Measurements from ENCODE around the gene SH3D21. TPM values are rescaled to one million over a fixed set of nuclear protein-coding genes. Genes with fewer than 3 reads are reported as not detected.

Gene SH3D21
- 2.2 and 4.7 TPM in 2 replicates for total RNA-seq

GRCh38 chr1:36306210-36306901, at the start of gene SH3D21:
Gene SH3D21, plus strand, starts transcription at chr1:36306368. Its CDS starts 53 bp downstream, at chr1:36306421.

GRCh38 chr1:36323636-36324352, 17.6 kb downstream of the SH3D21 start, which contains the start of gene EVA1B:
Gene EVA1B, minus strand, starts transcription at chr1:36323645. Its CDS starts 608 bp downstream, at chr1:36323037.

Other genes with a start within 250 kb of the SH3D21 start
- gene TEKT2, start 222.3 kb upstream of the SH3D21 start, total RNA-seq = not detected in 2 replicates
- gene ADPRS, start 217.5 kb upstream of the SH3D21 start, total RNA-seq = 40.2 and 46.6 TPM in 2 replicates
- 5.0 and 6.7 TPM in 2 replicates for gene COL8A2, start 181.1 kb upstream of the SH3D21 start, total RNA-seq
- 93.6 and 96.5 TPM in 2 replicates for gene TRAPPC3, start 156.9 kb upstream of the SH3D21 start, total RNA-seq
- 124 and 259 TPM in 2 replicates for gene MAP7D1, start 150.2 kb upstream of the SH3D21 start, total RNA-seq
- 74.8 and 130 TPM in 2 replicates for gene THRAP3, start 81.9 kb upstream of the SH3D21 start, total RNA-seq
- gene EVA1B, start 17.3 kb downstream of the SH3D21 start, total RNA-seq = 175 and 366 TPM in 2 replicates
- 17.7 and 23.5 TPM in 2 replicates for gene STK40, start 79.6 kb downstream of the SH3D21 start, total RNA-seq
- 5.7 and 15.7 TPM in 2 replicates for gene LSM10, start 91.5 kb downstream of the SH3D21 start, total RNA-seq
- 8.0 and 8.3 TPM in 2 replicates for gene OSCP1, start 144.1 kb downstream of the SH3D21 start, total RNA-seq
- gene MRPS15, start 158.0 kb downstream of the SH3D21 start, total RNA-seq = 59.6 and 64.6 TPM in 2 replicates
- gene CSF3R, start 176.5 kb downstream of the SH3D21 start, total RNA-seq = 0.14 TPM in 1 of 2 replicates, not detected in the other

All from placental pericyte (primary cell).